A549 treated with ZK216348 at 1 μM for 4 hours (cell line): Measurements from ENCODE around the gene RBMX2. TPM values are rescaled to one million over a fixed set of nuclear protein-coding genes. Genes with fewer than 3 reads are reported as not detected.

ENCODE experiments used
- total RNA-seq: library from RNA; stranded (reverse); fragments of 200-300 nt; extraction: Qiagen RNA extraction; gene quantifications from 5 replicates; pipeline ENCODE4 v1.2.3, GENCODE V29; 2022; ENCODE audit warnings: low read depth

Gene RBMX2, protein sequence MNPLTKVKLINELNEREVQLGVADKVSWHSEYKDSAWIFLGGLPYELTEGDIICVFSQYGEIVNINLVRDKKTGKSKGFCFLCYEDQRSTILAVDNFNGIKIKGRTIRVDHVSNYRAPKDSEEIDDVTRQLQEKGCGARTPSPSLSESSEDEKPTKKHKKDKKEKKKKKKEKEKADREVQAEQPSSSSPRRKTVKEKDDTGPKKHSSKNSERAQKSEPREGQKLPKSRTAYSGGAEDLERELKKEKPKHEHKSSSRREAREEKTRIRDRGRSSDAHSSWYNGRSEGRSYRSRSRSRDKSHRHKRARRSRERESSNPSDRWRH
- total RNA-seq: 29.3 to 37.8 TPM (median 30.7 TPM) in 5 replicates

DNA sequence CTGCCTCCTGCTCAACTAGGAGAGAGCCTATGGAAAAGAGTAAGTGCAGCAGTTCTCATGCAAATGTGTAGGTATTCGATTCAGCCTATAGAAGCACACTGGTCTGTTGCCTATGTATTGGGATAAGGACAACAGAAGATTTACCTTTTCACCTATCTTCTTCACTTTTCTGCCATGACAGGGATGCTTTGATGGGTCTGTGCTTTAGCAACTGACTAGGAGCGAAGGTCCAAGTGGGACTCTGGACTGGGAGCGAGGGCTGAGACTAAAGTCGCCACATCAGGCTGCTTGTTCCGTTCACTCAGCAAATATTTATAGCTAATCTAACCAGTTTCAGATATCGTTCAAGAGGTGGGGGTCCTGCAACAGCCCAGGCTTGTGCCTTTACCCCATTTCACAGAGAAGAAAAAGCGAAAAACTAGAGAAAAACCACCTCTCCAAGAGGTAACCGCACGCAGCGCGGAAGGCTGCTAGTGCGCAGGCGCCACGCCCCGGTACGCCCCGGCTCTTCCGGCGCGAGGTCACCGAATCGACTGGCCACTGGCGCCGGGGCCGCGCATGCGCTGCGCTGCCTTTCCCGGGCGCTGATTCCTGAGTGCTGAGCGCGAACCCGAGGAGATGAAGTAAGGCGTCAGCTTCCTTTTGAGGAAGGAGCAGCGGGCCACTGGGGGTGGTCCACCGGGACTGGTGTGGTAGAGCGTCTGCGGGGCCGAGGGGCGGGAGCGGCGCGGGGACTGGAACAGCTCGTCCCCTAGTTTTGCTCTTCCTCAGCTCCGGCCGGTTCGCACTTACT lies at the start of gene RBMX2:
Gene RBMX2 (plus strand): TSS at position 573 of the 793 bp plus-strand sequence. CDS start 46 bp downstream, at position 619.

DNA sequence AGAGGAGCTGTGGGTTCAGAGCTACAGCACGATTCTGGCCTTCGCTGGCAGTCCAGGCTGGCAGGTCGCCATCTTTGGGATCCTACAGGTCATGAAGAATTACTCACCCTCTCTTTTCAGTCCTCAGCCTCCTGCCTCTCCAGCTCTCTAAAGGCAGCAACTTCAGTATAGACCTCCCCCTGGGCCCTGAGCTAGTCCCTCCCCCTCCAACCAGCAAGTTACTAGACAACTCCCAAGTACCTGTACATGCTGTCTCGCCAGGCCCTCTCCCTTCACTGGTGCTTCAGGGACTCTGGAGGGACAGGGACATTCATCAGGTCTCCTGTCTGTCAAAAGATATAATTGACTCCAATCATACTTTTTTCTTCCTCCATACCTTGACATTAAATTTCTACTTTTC lies 16.3 kb upstream of the RBMX2 start, which contains the start of gene GPR119:
Gene GPR119 (minus strand): TSS at position 155 of the 400 bp plus-strand sequence. CDS start 227 bp downstream, outside the sequence.

Other genes with a start within 250 kb of the RBMX2 start
- gene AIFM1, start 236.1 kb upstream of the RBMX2 start, total RNA-seq: 66.3 to 76.8 TPM (median 70.8 TPM) in 5 replicates
- 0.19 to 0.66 TPM (median 0.23 TPM) in 4 of 5 replicates, not detected in the other for gene RAB33A, start 230.0 kb upstream of the RBMX2 start, total RNA-seq
- 2.3 to 3.7 TPM (median 2.7 TPM) in 5 replicates for gene ZNF280C, start 133.1 kb upstream of the RBMX2 start, total RNA-seq
- gene SLC25A14, start 62.1 kb upstream of the RBMX2 start, total RNA-seq: 16.3 to 23.2 TPM (median 18.7 TPM) in 5 replicates
- gene GPR119, start 16.3 kb upstream of the RBMX2 start, total RNA-seq: not detected in 5 replicates